Measurements from ENCODE around the gene WSCD2. TPM values are rescaled to one million over a fixed set of nuclear protein-coding genes. Genes with fewer than 3 reads are reported as not detected.

WSCD2 gene
- total and polyA plus RNA-seq, 2 donors (not counting 3 experiments of a cell fraction or from before 2014, with no cell fraction given), result not detected

DNA sequence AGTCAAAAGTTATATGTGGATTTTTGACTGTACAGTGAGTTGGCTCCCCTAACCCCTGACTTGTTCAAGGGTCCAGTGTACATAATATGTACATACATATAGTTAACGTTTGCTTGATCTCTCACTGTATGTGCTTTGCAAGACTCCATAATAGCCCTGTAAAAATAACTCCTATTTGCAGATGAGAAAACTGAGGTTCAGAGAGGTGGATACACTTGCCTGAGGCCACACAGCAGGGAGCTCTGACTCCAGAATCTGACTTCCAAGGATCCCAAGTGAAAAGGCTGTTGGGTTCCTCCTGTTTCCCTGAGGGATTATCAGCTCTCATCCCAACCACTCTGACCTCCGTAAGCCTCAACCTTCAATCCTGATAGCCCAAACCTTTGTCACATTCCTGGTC is 168.3 kb downstream of the WSCD2 start:
- BruUV-seq (replicated peaks), result no TSS peak
- FAIRE-seq, result no peak
- TF ChIP-seq, protein P1, sequence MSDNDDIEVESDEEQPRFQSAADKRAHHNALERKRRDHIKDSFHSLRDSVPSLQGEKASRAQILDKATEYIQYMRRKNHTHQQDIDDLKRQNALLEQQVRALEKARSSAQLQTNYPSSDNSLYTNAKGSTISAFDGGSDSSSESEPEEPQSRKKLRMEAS (IDR thresholded peaks at IDR 0.05; ENCODE audit: insufficient read depth, insufficient read length), result no peak
- no peak for TF ChIP-seq FOS (IDR thresholded peaks at IDR 0.05; ENCODE audit: borderline replicate concordance, insufficient read depth, low read length)
- TF ChIP-seq, protein P2, sequence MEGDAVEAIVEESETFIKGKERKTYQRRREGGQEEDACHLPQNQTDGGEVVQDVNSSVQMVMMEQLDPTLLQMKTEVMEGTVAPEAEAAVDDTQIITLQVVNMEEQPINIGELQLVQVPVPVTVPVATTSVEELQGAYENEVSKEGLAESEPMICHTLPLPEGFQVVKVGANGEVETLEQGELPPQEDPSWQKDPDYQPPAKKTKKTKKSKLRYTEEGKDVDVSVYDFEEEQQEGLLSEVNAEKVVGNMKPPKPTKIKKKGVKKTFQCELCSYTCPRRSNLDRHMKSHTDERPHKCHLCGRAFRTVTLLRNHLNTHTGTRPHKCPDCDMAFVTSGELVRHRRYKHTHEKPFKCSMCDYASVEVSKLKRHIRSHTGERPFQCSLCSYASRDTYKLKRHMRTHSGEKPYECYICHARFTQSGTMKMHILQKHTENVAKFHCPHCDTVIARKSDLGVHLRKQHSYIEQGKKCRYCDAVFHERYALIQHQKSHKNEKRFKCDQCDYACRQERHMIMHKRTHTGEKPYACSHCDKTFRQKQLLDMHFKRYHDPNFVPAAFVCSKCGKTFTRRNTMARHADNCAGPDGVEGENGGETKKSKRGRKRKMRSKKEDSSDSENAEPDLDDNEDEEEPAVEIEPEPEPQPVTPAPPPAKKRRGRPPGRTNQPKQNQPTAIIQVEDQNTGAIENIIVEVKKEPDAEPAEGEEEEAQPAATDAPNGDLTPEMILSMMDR (IDR thresholded peaks at IDR 0.05; ENCODE audit: extremely low read depth in 1 of 2, insufficient read depth in 1 of 2, low read depth in 1 of 2, low read length in 2 of 2), result no peak
- TF ChIP-seq EZH2 (IDR thresholded peaks at IDR 0.05; ENCODE audit: borderline replicate concordance, low read depth, low read length, severe bottlenecking), result no peak
- no peak for TF ChIP-seq GATA2 (IDR thresholded peaks at IDR 0.05; ENCODE audit: insufficient read depth, insufficient read length, low read depth, low read length)
- no peak for TF ChIP-seq MYC (IDR thresholded peaks at IDR 0.05; ENCODE audit: low read depth, low read length)
- TF ChIP-seq POLR2AphosphoS5 (IDR thresholded peaks at IDR 0.05; ENCODE audit: insufficient read depth, low read depth, low read length), result no peak
- no peak for TF ChIP-seq JUN (IDR thresholded peaks at IDR 0.05; ENCODE audit: borderline replicate concordance, insufficient read depth, insufficient read length, low read depth)
- no peak for TF ChIP-seq POLR2A (IDR thresholded peaks at IDR 0.05; ENCODE audit: low read depth, low read length)

More for the DNA sequence above, 168.3 kb downstream of the WSCD2 start:
- dilution Hi-C loops (cut with MboI; ENCODE audit: extremely low pct_ligation_motif_present, low sequenced_read_pairs) (no loop called here), intact Hi-C loops (cut with micrococcal nuclease) (loop anchor here (1.0 kb wide), 1 partner anchor 8 kb away; no protein-coding TSS in a partner anchor)
- no peaks in the 10 kb centered on the region for H3K27me3 ChIP-seq (ENCODE audit: control insufficient read depth in 2 of 2, insufficient read depth in 2 of 2, low read length in 2 of 2)
- ChIA-PET POLR2A (interaction anchor here (1.0 kb wide), 1 partner anchor 8 kb away, joined by 3 read pairs; no protein-coding TSS in a partner anchor), CTCF (interaction anchor here (0.8 to 2.0 kb wide), 3 partner anchors 8 to 160 kb away, joined by 3 to 8 read pairs (median 4); no protein-coding TSS in a partner anchor)
- H2AFZ ChIP-seq (ENCODE audit: low read depth, low read length), result no peak overlapping the region
- no peaks in the 10 kb centered on the region for H3K9me3 ChIP-seq (replicated peaks; ENCODE audit: control insufficient read depth, insufficient read depth, low read length)
- no peaks in the 10 kb centered on the region for H3K36me3 ChIP-seq (ENCODE audit: control insufficient read depth in 2 of 2, extremely low read depth in 1 of 2, insufficient read depth in 2 of 2, low read length in 2 of 2)
- no peaks in the 10 kb centered on the region for H4K20me1 ChIP-seq (replicated peaks; ENCODE audit: control insufficient read depth, extremely low read depth, insufficient read depth, low read length)
- H3K4me1 ChIP-seq (ENCODE audit: control insufficient read depth, extremely low read depth, insufficient read depth, low read length), result peaks cover 29% of the 10 kb centered on the region
- H3K9me1 ChIP-seq (replicated peaks; ENCODE audit: control insufficient read depth, extremely low read depth, insufficient read depth, low read length), result no peaks in the 10 kb centered on the region
- no peaks in the 10 kb centered on the region for H3K79me2 ChIP-seq (ENCODE audit: control insufficient read depth, insufficient read depth, low read length)
- H3K4me2 ChIP-seq (ENCODE audit: insufficient read depth, low read length), result no peak overlapping the region
- H3K4me3 ChIP-seq (replicated peaks in 1 of 3; ENCODE audit: insufficient read depth in 1 of 3, low read depth in 1 of 3, low read length in 3 of 3), result no peak overlapping the region
- DNase-seq (ENCODE audit: low read depth, low spot score), result no peak
- no peak overlapping the region for H3K27ac ChIP-seq (ENCODE audit: insufficient read depth, low read depth, low read length)
- H3K9ac ChIP-seq (replicated peaks; ENCODE audit: extremely low read depth, insufficient read depth, low read length), result no peak overlapping the region
